Psoas muscle (tissue), 8 donors: ENCODE results near the gene NAA16. TPM values are rescaled to one million over a fixed set of nuclear protein-coding genes. Genes with fewer than 3 reads are reported as not detected.

ENCODE experiments used
- ATAC-seq, 4 donors: fragments of 200-7000 bp; cut with Tn5 transposase; one replicate each; pipeline ENCODE4 v1.9.1; 2020; ENCODE audit warnings: moderate library complexity in 3 of 4, mild to moderate bottlenecking in 2 of 4
- DNase-seq, 2 donors: peaks; one replicate each; pipeline ENCODE4 v3.0.0-alpha.2; 2020
- H3K27ac ChIP-seq: fragments of 200-600 bp; one replicate; pipeline ENCODE4 v1.8.0; 2022
- H3K27me3 ChIP-seq, 3 donors: fragments of 200-600 bp in 1 of 3; one replicate each; pipeline versions ENCODE4 v1.6.1 to v1.8.0; 2013 to 2022; ENCODE audit warnings: low read length in 2 of 3, mild to moderate bottlenecking in 2 of 3, moderate library complexity in 1 of 3; ENCODE audit not compliant: insufficient read depth in 3 of 3
- H3K36me3 ChIP-seq, 2 donors: fragments of 200-600 bp in 1 of 2; one replicate each; pipeline versions ENCODE4 v1.6.1 to v1.8.0; 2013 to 2022; ENCODE audit warnings: low read depth in 1 of 2, mild to moderate bottlenecking in 1 of 2, moderate library complexity in 1 of 2; ENCODE audit not compliant: insufficient read depth in 1 of 2
- H3K4me1 ChIP-seq: fragments of 200-600 bp; one replicate; pipeline ENCODE4 v1.8.0; 2022
- H3K4me3 ChIP-seq: fragments of 200-600 bp; one replicate; pipeline ENCODE4 v1.8.0; 2022; ENCODE audit warnings: mild to moderate bottlenecking
- H3K9me3 ChIP-seq: fragments of 200-600 bp; one replicate; pipeline ENCODE4 v1.8.0; 2022
- WGBS, 3 donors: extraction: QIAGEN DNeasy Blood & Tissue Kit; methylation state at CpG; one replicate each; pipeline versions ENCODE4 v1.1.6 to v1.1.7; 2013; 5-methylcytosine and 5-hydroxymethylcytosine counted together
- intact Hi-C, 2 donors: fragments of 100-400 bp; cut with DNase I; formaldehyde crosslinking; loops; one replicate each; pipeline versions ENCODE4 v1.11.0 to v1.14.2; 2022
- polyA plus RNA-seq, 3 donors: library from polyadenylated mRNA; stranded (reverse); fragments of 200-250 nt; gene quantifications; one replicate each; pipeline ENCODE4 v1.2.3, GENCODE V29; 2013
- total RNA-seq, 4 donors: library from RNA; stranded (reverse); fragmentation: NEBNext Ultra II Directional in 2 of 4; extraction: Animal tissue kit (Norgen Biotek cat#: 25700) in 2 of 4; gene quantifications; one replicate each; pipeline versions ENCODE4 v1.2.1 to v1.2.4, GENCODE V29; 2021 to 2023
- TF ChIP-seq, protein P1 (sequence below): fragments of 200-600 bp; IDR thresholded peaks from one replicate; pipeline ENCODE4 v1.8.0; 2022; ENCODE audit warnings: antibody characterized with exemption
- donor health status: healthy with polysubstance abuse.
- donor health status: DM: no; HTN: no; CAD: no; lungs with moderate emphysema.
- donor health status: Bipolar disorder and iron deficiency.
- donor health status: healthy.
- donor health status: DM: yes; HTN: yes; CAD: no.
- donor health status: DM: no; HTN: no; CAD: no.
- donor health status: DM: no; HTN: no; CAD: no.
- donor health status: DM: yes; HTN: yes; CAD: no.

The NAA16 gene
- total and polyA plus RNA-seq, 7 donors, result 3.5 to 22.3 (median 8.1) TPM

GRCh38 chr13:41344358-41344757 lies 33.3 kb downstream of the NAA16 start:
- no peak for DNase-seq
- H3K4me1 ChIP-seq, result no peaks in the 10 kb centered on the region
- intact Hi-C loops, result no loop called here
- H3K4me3 ChIP-seq, result no peak overlapping the region
- H3K9me3 ChIP-seq, result no peaks in the 10 kb centered on the region
- no peaks in the 10 kb centered on the region for H3K27me3 ChIP-seq
- WGBS, 3 donors, result 92 to 94% (median 93%) methylated on average over 4 of the region's 4 CpGs
- peaks cover 3 to 33% of the 10 kb centered on the region in 2 donors for H3K36me3 ChIP-seq
- TF ChIP-seq, protein P1, sequence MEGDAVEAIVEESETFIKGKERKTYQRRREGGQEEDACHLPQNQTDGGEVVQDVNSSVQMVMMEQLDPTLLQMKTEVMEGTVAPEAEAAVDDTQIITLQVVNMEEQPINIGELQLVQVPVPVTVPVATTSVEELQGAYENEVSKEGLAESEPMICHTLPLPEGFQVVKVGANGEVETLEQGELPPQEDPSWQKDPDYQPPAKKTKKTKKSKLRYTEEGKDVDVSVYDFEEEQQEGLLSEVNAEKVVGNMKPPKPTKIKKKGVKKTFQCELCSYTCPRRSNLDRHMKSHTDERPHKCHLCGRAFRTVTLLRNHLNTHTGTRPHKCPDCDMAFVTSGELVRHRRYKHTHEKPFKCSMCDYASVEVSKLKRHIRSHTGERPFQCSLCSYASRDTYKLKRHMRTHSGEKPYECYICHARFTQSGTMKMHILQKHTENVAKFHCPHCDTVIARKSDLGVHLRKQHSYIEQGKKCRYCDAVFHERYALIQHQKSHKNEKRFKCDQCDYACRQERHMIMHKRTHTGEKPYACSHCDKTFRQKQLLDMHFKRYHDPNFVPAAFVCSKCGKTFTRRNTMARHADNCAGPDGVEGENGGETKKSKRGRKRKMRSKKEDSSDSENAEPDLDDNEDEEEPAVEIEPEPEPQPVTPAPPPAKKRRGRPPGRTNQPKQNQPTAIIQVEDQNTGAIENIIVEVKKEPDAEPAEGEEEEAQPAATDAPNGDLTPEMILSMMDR, result no peak
- H3K27ac ChIP-seq, result no peak overlapping the region
- no peak for ATAC-seq

DNA sequence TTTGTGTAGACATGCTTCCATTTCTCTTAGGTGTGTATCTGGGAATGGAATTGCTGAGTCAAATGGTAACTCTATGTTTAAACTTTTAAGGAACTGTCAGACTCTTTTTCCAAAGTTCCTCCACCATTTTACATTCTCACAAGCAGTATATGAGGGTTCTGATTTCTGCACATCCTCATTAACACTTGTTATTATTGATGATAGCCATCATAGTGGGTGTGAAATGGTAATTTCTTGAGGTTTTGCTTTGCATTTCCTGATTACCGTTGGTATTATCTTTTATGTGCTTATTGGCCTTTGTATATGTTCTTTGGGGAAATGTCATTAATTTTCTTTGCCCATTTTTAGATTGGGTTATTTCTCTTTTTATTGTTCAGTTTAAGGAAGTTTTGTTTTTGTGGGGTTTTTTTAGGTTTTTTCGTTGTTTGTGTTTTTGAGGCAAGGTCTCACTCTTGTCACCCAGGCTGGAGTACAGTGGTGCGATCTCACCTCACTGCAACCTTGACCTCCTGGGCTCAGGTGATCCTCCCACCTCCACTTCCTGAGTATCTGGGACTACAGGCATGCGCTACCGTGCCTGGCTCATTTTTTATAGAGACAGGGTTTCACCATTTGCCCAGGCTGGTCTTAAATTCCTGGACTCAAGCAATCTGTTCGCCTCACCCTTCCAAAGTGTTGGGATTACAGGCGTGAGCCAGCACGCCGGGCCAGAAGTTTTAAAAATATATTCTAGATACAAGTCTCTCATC lies 34.3 kb downstream of the NAA16 start:
- no peak for DNase-seq
- intact Hi-C loops, result no loop called here

DNA sequence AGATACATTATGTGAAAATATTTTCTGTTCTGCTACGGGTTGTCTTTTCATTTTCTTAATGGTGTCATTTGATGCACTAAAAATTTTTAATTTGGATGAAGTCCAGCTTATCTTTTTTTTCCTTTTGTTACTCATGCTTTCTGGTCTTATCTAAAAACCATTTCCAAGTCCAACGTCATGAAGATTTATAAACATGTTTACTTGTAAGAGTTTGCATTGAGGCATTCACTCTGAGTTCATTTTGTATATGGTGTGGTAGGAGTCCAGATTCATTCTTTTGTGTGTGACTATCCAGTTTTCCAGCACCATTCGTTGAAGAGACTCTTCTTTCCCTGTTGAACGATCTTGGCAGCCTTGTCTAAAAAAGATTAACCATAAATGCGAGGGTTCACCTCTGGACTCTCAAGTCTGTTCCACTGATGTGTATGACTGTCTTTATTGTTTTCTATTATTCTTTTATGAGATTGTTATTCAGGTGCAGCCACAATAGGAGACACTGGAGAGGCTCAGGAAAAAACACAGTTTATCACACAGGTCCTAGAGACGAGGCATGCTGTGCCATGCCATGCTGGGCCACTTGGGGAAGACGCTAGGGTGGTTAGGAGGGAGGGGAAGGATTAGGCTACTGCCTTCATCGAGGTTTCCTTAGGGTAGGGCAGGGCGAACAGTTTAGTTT lies 35.0 kb downstream of the NAA16 start:
- DNase-seq (no peak), ATAC-seq (peak in 2 of 4 donors; percentile 30 to 41)
- intact Hi-C loops, result no loop called here
- Histone ChIP-seq H3K36me3 (peaks cover 3 to 23% of the 10 kb centered on the region in 2 donors), H3K27ac (peak overlapping the region; percentile 27), H3K4me1 (no peaks in the 10 kb centered on the region), H3K9me3 (no peaks in the 10 kb centered on the region), H3K4me3 (no peak overlapping the region), H3K27me3 (no peaks in the 10 kb centered on the region)
- TF ChIP-seq, protein P1, result no peak
- WGBS, 3 donors, result 72 to 83% (median 74%) methylated on average over 9 of the region's 9 CpGs

More for the DNA sequence above, 34.3 kb downstream of the NAA16 start:
- Histone ChIP-seq H3K4me3 (no peak overlapping the region), H3K4me1 (no peaks in the 10 kb centered on the region), H3K36me3 (peaks cover 3 to 23% of the 10 kb centered on the region in 2 donors), H3K27ac (peak overlapping the region; percentile 27), H3K9me3 (no peaks in the 10 kb centered on the region), H3K27me3 (no peaks in the 10 kb centered on the region)
- 58 to 77% (median 65%) methylated on average over 9 of the region's 9 CpGs for WGBS, 3 donors
- ATAC-seq, result peak in 1 of 4 donors; percentile 26
- TF ChIP-seq, protein P1, result no peak

- DNase-seq (no peak), ATAC-seq (peak in 2 of 4 donors; percentile 48 to 49)
- TF ChIP-seq, protein P1, result peak; percentile 85
- H3K4me3 ChIP-seq, result no peak overlapping the region
- intact Hi-C loops, result loop anchor here (5.0 to 10.0 kb wide), 3 partner anchors 299 to 762 kb away; no protein-coding TSS in a partner anchor
- H3K27ac ChIP-seq, result no peak overlapping the region
- H3K36me3 ChIP-seq, result peaks cover 0 to 15% of the 10 kb centered on the region in 2 donors
- H3K27me3 ChIP-seq, result no peaks in the 10 kb centered on the region
- no peaks in the 10 kb centered on the region for H3K9me3 ChIP-seq
- H3K4me1 ChIP-seq, result peaks cover 8% of the 10 kb centered on the region
- WGBS, 3 donors, result 42 to 63% (median 45%) methylated on average over 14 of the region's 14 CpGs
Measured at GRCh38 chr13:41352935-41353840, 42.1 kb downstream of the NAA16 start.
